Hematopoietic multipotent progenitor cell treated with erythropoietin and hydrocortisone succinate and interleukin-3 and kit ligand, for 8 days (in vitro differentiated cells): Measurements from ENCODE around the gene SPN.
"Not testable (repeated sequence)": the region's sequence is repeated elsewhere in the genome, so short reads cannot be mapped to it uniquely, and the experiment has no call there.

Experiments used
- DNase-seq: peaks from one replicate; pipeline ENCODE4 v3.0.0-alpha.2; 2015

SPN gene

GRCh38 chr16:29680180-29680598 lies 17.1 kb downstream of the SPN start:
- no peak for DNase-seq

DNA sequence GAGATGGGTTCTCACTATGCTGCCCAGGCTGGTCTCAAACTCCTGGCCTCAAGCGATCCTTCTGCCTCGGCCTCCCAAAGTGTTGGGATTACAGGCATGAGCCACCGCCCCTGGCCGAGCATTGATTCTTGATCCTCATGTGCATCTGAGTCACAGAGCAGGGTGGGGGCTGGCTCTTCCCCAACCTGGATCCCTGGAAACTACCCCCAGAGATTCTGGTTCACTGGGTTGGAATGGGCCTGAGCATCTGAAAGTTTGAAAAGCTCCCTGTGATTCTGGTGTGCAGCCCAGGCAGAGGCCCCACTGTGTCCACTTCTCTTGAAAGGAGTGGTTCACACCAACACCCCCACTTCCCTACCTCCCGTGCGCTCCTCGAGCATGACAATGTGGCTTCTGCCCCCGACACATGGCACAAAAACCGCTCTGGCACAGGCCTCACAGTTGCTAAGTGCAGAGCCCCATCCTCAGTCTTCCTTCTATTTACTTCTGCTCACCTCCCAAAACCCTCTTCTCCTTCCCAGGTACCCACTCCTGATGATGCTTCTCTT lies 20.6 kb downstream of the SPN start:
- DNase-seq, result no peak

DNA sequence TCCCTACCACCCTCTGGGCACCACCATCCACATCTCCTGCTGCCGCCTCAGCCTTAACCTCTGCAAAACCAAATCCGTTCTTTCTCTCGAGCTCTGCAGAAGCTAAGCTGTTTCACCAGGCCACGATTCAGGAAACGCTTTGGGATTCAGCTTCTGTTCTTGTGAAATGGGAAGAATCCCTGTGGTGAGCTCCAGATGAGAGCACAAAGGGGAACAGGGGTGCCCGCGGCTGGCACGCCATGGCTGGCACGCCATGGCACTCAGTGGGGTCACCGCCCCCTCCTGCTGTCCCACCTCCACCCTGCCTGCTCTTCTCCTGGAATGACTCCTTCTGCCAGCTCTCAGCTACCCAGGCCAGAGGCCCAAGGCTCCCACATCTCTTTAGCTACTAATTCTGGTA lies 21.6 kb downstream of the SPN start:
- DNase-seq, result no peak

DNA sequence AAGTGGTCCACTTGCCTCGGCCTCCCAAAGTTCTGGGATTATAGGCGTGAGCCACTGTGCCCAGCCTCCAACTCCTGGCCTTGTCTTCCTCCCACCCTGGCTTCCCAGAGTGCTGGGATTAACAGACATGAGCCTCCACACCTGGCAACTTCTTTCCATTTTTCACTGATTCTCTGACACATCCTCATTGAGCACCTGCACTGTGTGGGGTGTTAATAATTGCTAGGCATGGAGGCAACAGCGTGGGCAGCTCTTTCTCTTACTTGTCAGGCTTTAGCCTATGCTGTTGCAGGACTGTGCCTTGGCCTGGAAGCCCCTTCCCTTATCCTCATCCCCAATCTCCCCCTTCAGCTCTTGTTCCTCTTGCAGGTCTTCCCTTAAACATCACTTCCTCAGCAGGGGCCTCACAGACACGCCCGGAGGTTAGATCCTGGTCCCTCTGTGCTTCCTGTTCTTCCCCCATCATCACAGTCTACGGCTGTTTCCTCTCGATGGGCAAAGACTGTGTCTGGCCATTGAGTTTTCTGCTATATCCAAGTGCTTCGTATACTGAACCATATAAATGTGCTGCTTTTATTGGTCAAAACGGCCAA lies 23.8 kb downstream of the SPN start:
- no peak for DNase-seq

- no peak for DNase-seq
Observed at GRCh38 chr16:29687755-29688154, 24.7 kb downstream of the SPN start.

DNA sequence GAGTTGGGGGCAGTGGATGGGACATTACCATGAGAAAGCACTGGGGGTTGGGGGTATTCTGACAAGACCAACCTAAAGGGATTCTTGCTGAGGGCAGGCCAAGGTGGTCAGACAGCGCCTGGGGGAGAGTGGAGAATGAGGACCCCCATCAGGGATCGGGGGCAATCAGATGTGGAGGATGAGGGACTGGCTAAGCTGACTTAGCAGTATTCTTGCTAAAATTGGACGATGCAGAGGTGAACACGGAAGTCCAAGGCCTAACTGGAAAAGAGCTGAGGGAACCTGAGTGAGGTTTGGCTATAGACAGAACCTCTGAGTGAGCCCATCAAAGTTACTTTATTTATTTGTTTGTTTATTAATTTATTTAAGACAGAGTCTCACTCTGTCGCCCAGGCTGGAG lies 25.1 kb downstream of the SPN start:
- DNase-seq, result no peak

- DNase-seq, result peak; percentile 80
Observed at GRCh38 chr16:29689490-29690351, 26.7 kb downstream of the SPN start.

GRCh38 chr16:29692606-29693005 lies 29.6 kb downstream of the SPN start:
- not testable (repeated sequence) for DNase-seq

- DNase-seq, result no peak
Observed at GRCh38 chr16:29694384-29695195, 31.5 kb downstream of the SPN start.

DNA sequence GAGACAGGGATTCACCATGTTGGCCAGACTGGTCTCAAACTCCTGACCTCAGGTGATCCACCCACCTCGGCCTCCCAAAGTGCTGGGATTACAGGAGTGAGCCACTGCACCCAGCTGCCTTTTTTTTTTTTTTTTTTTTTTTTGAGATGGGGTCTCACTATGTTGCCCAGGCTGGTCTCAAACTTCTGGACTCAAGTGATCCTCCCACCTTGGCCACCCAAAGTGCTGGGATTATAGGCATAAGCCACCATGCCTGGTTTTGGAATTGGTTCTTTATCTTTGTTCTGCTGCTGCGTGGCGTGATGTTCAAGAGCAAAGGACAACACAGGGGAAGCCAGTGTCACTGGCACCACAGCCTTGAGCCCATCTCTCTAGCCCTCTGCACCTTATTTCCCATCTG lies 32.6 kb downstream of the SPN start:
- not testable (repeated sequence) for DNase-seq

DNA sequence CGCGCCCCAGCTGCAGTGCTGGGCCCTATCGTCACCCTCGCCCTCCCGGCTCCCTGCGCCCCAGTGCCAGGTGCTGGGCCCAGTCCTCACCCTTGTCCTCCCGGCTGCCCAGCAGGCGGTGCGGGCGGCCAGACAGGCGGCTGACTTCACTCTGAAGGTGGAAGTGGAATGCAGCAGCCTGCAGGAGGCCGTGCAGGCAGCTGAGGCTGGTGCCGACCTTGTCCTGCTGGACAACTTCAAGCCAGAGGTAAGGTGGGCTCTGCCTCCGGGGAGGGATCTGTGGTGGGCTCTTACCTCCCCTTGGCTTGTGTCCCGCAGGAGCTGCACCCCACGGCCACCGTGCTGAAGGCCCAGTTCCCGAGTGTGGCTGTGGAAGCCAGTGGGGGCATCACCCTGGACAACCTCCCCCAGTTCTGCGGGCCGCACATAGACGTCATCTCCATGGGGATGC lies 33.9 kb downstream of the SPN start:
- DNase-seq, result no peak

DNA sequence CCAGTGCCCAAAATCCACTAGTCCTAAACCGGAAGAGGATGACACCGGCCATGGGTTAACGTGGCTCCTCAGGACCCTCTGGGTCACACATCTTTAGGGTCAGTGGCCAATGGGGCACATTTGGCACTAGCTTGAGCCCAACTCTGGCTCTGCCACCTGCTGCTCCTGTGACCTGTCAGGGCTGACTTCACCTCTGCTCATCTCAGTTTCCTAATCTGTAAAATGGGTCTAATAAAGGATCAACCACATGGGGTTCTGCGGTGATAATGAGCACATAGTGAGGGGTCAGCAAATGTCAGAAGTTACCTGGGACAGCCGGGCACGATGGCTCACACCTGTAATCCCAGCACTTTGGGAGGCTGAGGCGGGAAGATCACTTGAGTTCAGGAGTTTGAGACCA lies 34.3 kb downstream of the SPN start:
- DNase-seq, result no peak

GRCh38 chr16:29698042-29698441 lies 35.0 kb downstream of the SPN start:
- DNase-seq, result no peak

- DNase-seq, result no peak
Observed at GRCh38 chr16:29698484-29699323, 35.7 kb downstream of the SPN start.

DNA sequence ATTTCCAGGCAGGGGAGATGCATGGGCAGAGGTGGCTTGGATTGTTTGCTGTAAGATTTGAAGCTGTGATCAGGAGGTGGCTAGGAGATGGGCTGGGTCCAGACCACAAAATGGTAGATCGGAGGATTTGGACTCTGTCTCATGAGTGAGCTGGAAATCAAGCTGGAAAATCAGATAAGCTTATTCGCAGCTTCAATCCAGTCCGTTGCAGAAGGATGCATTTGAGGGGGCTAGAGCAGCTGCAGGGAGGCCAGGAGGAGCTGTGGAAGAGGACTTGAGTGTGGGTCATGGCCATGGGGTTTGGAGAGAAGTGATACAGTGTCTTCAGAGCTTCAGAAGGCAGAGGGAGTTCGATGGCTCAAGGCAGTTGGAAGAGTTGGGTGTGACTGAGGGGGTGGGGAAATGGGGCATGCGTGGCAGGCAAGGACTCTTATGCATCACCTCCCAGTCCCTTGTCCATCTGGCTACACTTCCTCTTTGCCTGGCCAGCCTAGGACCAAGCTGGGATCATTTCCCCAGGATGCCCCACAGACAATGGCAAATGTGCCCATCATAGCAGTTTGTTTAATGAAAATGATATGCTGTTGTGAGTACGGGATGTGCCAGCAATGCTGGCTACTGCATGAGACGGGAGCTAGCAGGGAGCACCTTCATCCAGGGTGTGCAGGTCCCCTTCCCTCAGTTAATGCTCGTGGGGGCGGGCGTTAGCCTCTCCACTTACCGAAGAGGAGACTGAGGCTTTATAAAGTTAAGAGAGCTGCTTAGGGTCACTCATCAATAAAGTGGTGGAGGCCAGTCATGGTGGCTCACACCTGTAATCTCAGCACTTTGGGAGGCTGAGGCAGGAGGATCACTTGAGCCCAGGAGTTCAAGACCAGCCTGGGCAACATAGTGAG lies 36.5 kb downstream of the SPN start:
- DNase-seq, result peak; percentile 32

- peak; percentile 85 for DNase-seq
Observed at GRCh38 chr16:29700253-29700987, 37.4 kb downstream of the SPN start.

GRCh38 chr16:29701214-29701555 lies 38.1 kb downstream of the SPN start:
- DNase-seq, result no peak

- no peak for DNase-seq
Observed at GRCh38 chr16:29702269-29702668, 39.2 kb downstream of the SPN start.

DNA sequence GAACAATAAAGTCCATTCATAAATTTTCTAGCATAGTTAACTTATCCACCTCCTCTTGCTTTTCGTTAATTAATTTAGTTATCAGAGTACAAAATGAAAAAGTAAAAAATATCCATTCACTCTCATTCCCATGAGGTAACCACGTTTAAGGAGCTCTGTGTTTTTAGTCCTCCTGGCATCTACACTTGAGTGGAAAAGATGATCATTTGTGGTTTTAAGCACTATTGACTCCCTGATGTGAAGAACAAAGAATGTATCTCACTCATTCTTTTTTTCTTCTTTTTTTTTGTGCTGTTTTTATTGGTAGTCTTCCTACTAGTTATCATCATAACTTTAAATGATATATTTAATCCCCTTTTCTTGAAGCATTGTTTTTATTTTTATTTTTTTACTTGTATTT lies 42.0 kb downstream of the SPN start:
- DNase-seq, result no peak

DNA sequence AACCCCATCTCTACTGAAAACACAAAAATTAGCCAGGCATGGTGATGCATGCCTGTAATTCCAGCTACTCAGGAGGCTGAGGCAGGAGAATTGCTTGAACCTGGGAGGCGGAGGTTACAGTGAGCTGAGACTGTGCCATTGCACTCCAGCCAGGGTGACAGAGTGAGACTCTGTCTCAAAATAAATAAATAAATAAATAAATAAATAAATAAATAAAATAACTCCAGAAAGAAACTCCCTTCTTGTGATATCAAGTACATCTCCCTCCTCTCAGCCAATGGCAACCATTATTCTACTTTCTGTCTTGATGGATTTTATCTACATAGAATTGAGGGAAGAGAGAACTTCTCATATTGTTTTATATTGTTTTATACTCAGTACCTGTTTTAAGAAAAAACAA lies 44.1 kb downstream of the SPN start:
- DNase-seq, result not testable (repeated sequence)
